GM23338 (cell line): ENCODE results near the gene RASA4.
"Not testable (repeated sequence)": the region's sequence is repeated elsewhere in the genome, so short reads cannot be mapped to it uniquely, and the experiment has no call there.

Experiments
- CREB1 ChIP-seq: fragments of 250-450 bp; sonication (Bioruptor Pico); IDR thresholded peaks from 2 replicates; pipeline ENCODE4 v1.5.0; 2020; ENCODE audit warnings: low read depth, mild to moderate bottlenecking, moderate library complexity
- CTCF ChIP-seq, 2 experiments: fragments of 200-600 bp in 1 of 2; sonication (generic) in 1 of 2; conservative IDR thresholded peaks; 2 replicates each; pipeline versions ENCODE4 v1.5.1 to v1.6.1; 2016 to 2017; ENCODE audit warnings: antibody characterized with exemption in 2 of 2, low read depth in 2 of 2, mild to moderate bottlenecking in 2 of 2, moderate library complexity in 1 of 2
- ETS1 ChIP-seq: IDR thresholded peaks from 2 replicates; pipeline ENCODE4 v1.6.1; 2016; ENCODE audit warnings: antibody characterized with exemption
- EZH2 ChIP-seq: fragments of 200-600 bp; sonication (generic); IDR thresholded peaks from one replicate; pipeline ENCODE4 v1.8.0; 2017; ENCODE audit warnings: antibody characterized with exemption, mild to moderate bottlenecking, low read depth; ENCODE audit not compliant: unreplicated experiment
- EZH2phosphoT487 ChIP-seq: fragments of 200-600 bp; sonication (generic); IDR thresholded peaks from one replicate; pipeline ENCODE4 v1.8.1; 2018; ENCODE audit warnings: antibody characterized with exemption; ENCODE audit not compliant: unreplicated experiment
- JUNB ChIP-seq: IDR thresholded peaks from one replicate; pipeline ENCODE4 v1.6.1; 2016; ENCODE audit warnings: antibody characterized with exemption; ENCODE audit not compliant: unreplicated experiment
- NANOG ChIP-seq: IDR thresholded peaks from 2 replicates; pipeline ENCODE4 v1.6.1; 2016; ENCODE audit warnings: antibody characterized with exemption, borderline replicate concordance
- POLR2AphosphoS5 ChIP-seq: IDR thresholded peaks from 2 replicates; pipeline ENCODE4 v1.6.1; 2016; ENCODE audit warnings: antibody characterized with exemption, low read depth
- REST ChIP-seq: IDR thresholded peaks from one replicate; pipeline ENCODE4 v1.6.1; 2018; ENCODE audit warnings: antibody characterized with exemption; ENCODE audit not compliant: unreplicated experiment
- STAT1 ChIP-seq: IDR thresholded peaks from one replicate; pipeline ENCODE4 v1.6.1; 2016; ENCODE audit warnings: antibody characterized with exemption; ENCODE audit not compliant: unreplicated experiment
- ZNF114 ChIP-seq: fragments of 250-450 bp; sonication (Bioruptor Pico); IDR thresholded peaks from 2 replicates; pipeline ENCODE4 v1.5.0; 2020; ENCODE audit warnings: mild to moderate bottlenecking, moderate library complexity

- TF ChIP-seq EZH2phosphoT487; EZH2; CTCF (conservative IDR thresholded peaks at IDR 0.05; ENCODE audit: low read depth in 2 of 2); POLR2AphosphoS5; JUNB; CREB1 (CRISPR knock-in tag); STAT1; ETS1; NANOG; ZNF114 (CRISPR knock-in tag); REST: not testable (repeated sequence)
These were observed 81.4 kb downstream of the RASA4 start for GRCh38 chr7:102535062-102535615.
